HEK293T (cell line): Measurements from ENCODE around the gene NUFIP2.

Source experiments
- CTCF ChIA-PET: fragments of 350-600 bp; formaldehyde crosslinking; extraction: SDS; loops from one replicate; lab custom pipeline; 2021; ENCODE audit warnings: antibody characterized with exemption, inconsistent platforms; lab: Yijun Ruan, JAX
- POLR2A ChIA-PET: fragments of 350-600 bp; formaldehyde crosslinking; extraction: SDS; loops from one replicate; lab custom pipeline; 2020; ENCODE audit warnings: antibody characterized with exemption, inconsistent platforms; lab: Yijun Ruan, JAX
- DNase-seq: peaks from one replicate; pipeline ENCODE4 v3.0.0; 2012; ENCODE audit warnings: mixed read lengths; ENCODE audit errors: extremely low spot score
- ARNT ChIP-seq: fragments of 450-650 bp; IDR thresholded peaks from 2 replicates; pipeline ENCODE4 v1.6.1; 2017; ENCODE audit warnings: mild to moderate bottlenecking
- BHLHE40 ChIP-seq: fragments of 450-650 bp; IDR thresholded peaks from 2 replicates; pipeline ENCODE4 v1.6.1; 2016; ENCODE audit warnings: mild to moderate bottlenecking, moderate library complexity, borderline replicate concordance
- CTBP1 ChIP-seq: fragments of 450-650 bp; IDR thresholded peaks from 2 replicates; pipeline ENCODE4 v1.6.1; 2016; ENCODE audit warnings: borderline replicate concordance
- ELF4 ChIP-seq: fragments of 450-650 bp; IDR thresholded peaks from 2 replicates; pipeline ENCODE4 v1.6.1; 2017; ENCODE audit warnings: antibody characterized with exemption
- FOXA1 ChIP-seq: fragments of 450-650 bp; IDR thresholded peaks from 2 replicates; pipeline ENCODE4 v1.6.1; 2016; ENCODE audit warnings: mild to moderate bottlenecking
- FOXK2 ChIP-seq: fragments of 450-650 bp; IDR thresholded peaks from 2 replicates; pipeline ENCODE4 v1.6.1; 2016; ENCODE audit warnings: mild to moderate bottlenecking
- FOXM1 ChIP-seq: fragments of 450-650 bp; IDR thresholded peaks from 2 replicates; pipeline ENCODE4 v1.6.1; 2017; ENCODE audit warnings: mild to moderate bottlenecking, borderline replicate concordance
- HDGF ChIP-seq: fragments of 450-650 bp; IDR thresholded peaks from 2 replicates; pipeline ENCODE4 v1.6.1; 2017; ENCODE audit warnings: antibody characterized with exemption, borderline replicate concordance
- L3MBTL2 ChIP-seq: fragments of 450-650 bp; conservative IDR thresholded peaks from 2 replicates; pipeline ENCODE4 v1.6.1; 2016; ENCODE audit warnings: mild to moderate bottlenecking
- LEF1 ChIP-seq: fragments of 450-650 bp; IDR thresholded peaks from 2 replicates; pipeline ENCODE4 v1.6.1; 2017; ENCODE audit warnings: mild to moderate bottlenecking, borderline replicate concordance
- NFRKB ChIP-seq: fragments of 450-650 bp; IDR thresholded peaks from 2 replicates; pipeline ENCODE4 v1.6.1; 2016; ENCODE audit warnings: mild to moderate bottlenecking, moderate library complexity
- PKNOX1 ChIP-seq: fragments of 450-650 bp; IDR thresholded peaks from 2 replicates; pipeline ENCODE4 v1.6.1; 2016
- SP1 ChIP-seq: fragments of 450-650 bp; IDR thresholded peaks from 2 replicates; pipeline ENCODE4 v1.6.1; 2017
- SUZ12 ChIP-seq: fragments of 450-650 bp; IDR thresholded peaks from 2 replicates; pipeline ENCODE4 v1.6.1; 2016; ENCODE audit warnings: mild to moderate bottlenecking
- TARDBP ChIP-seq: fragments of 450-650 bp; IDR thresholded peaks from 2 replicates; pipeline ENCODE4 v1.6.1; 2016
- ZNF384 ChIP-seq: fragments of 450-650 bp; IDR thresholded peaks from 2 replicates; pipeline ENCODE4 v1.6.1; 2016

Gene NUFIP2

GRCh38 chr17:29289852-29290251 lies 4.1 kb downstream of the NUFIP2 start:
- DNase-seq = no peak
- no peak for TF ChIP-seq TARDBP
- no peak for TF ChIP-seq FOXM1
- no peak for TF ChIP-seq ARNT
- no peak for TF ChIP-seq SP1
- TF ChIP-seq LEF1 = no peak
- TF ChIP-seq ZNF384 = no peak
- TF ChIP-seq CTBP1 = no peak
- no peak for TF ChIP-seq SUZ12
- no peak for TF ChIP-seq FOXA1
- no peak for TF ChIP-seq NFRKB
- TF ChIP-seq BHLHE40 = no peak
- TF ChIP-seq L3MBTL2 = no peak
- TF ChIP-seq ELF4 = no peak
- TF ChIP-seq PKNOX1 = no peak
- TF ChIP-seq FOXK2 = no peak
- no peak for TF ChIP-seq HDGF
- CTCF ChIA-PET = no interaction called here
- POLR2A ChIA-PET = no interaction called here

- no peak for DNase-seq
- POLR2A ChIA-PET = interaction anchor here (0.8 to 2.2 kb wide), 2 partner anchors 8 to 10 kb away, joined by 3 to 6 read pairs; partner anchors contain the start of gene NUFIP2
- CTCF ChIA-PET = interaction anchor here (1.4 kb wide), 1 partner anchor 10 kb away, joined by 4 read pairs; no protein-coding TSS in a partner anchor
- TF ChIP-seq L3MBTL2 (no peak), TARDBP (no peak), ARNT (no peak), NFRKB (no peak), FOXM1 (no peak), PKNOX1 (no peak), LEF1 (no peak), SUZ12 (no peak), HDGF (no peak)
Observed at GRCh38 chr17:29283961-29284360, 10.0 kb downstream of the NUFIP2 start.

- CTCF ChIA-PET = interaction anchor here (0.6 to 1.4 kb wide), 3 partner anchors 10 to 72 kb away, joined by 3 to 4 read pairs (median 3); no protein-coding TSS in a partner anchor
- POLR2A ChIA-PET = interaction anchor here (0.8 to 2.2 kb wide), 2 partner anchors 9 to 11 kb away, joined by 3 to 6 read pairs; partner anchors contain the start of gene NUFIP2
- DNase-seq = no peak
- TF ChIP-seq TARDBP = no peak
- no peak for TF ChIP-seq FOXM1
- TF ChIP-seq FOXK2 = no peak
- TF ChIP-seq BHLHE40 = no peak
- no peak for TF ChIP-seq HDGF
- TF ChIP-seq FOXA1 = no peak
- TF ChIP-seq ARNT = no peak
- TF ChIP-seq SP1 = no peak
- TF ChIP-seq CTBP1 = no peak
- TF ChIP-seq ELF4 = no peak
- TF ChIP-seq SUZ12 = no peak
- TF ChIP-seq NFRKB = no peak
Observed at GRCh38 chr17:29283496-29283895, 10.5 kb downstream of the NUFIP2 start.

- CTCF ChIA-PET = interaction anchor here (0.7 kb wide), 2 partner anchors 11 to 163 kb away, joined by 3 to 4 read pairs; no protein-coding TSS in a partner anchor
Observed at GRCh38 chr17:29279397-29280070, 14.4 kb downstream of the NUFIP2 start.

GRCh38 chr17:29278692-29279091 lies 15.3 kb downstream of the NUFIP2 start:
- CTCF ChIA-PET = interaction anchor here (0.7 kb wide), 1 partner anchor 12 kb away, joined by 3 read pairs; no protein-coding TSS in a partner anchor

More at GRCh38 chr17:29279397-29280070, 14.4 kb downstream of the NUFIP2 start:
- no peak for TF ChIP-seq FOXM1
- no peak for TF ChIP-seq TARDBP
- TF ChIP-seq ARNT = no peak
- no peak for TF ChIP-seq L3MBTL2
- TF ChIP-seq SP1 = no peak
- TF ChIP-seq LEF1 = no peak
- no peak for TF ChIP-seq NFRKB
- TF ChIP-seq CTBP1 = no peak
- TF ChIP-seq ELF4 = no peak
- TF ChIP-seq ZNF384 = no peak
- TF ChIP-seq FOXA1 = no peak
- TF ChIP-seq HDGF = no peak
- no peak for TF ChIP-seq BHLHE40
- DNase-seq = no peak
- POLR2A ChIA-PET = interaction anchor here (1.7 kb wide), 1 partner anchor 15 kb away, joined by 6 read pairs; the partner anchor contains the start of gene NUFIP2

More at GRCh38 chr17:29278692-29279091, 15.3 kb downstream of the NUFIP2 start:
- DNase-seq = no peak
- TF ChIP-seq NFRKB = no peak
- TF ChIP-seq ARNT = no peak
- no peak for TF ChIP-seq ZNF384
- no peak for TF ChIP-seq FOXA1
- TF ChIP-seq ELF4 = no peak
- TF ChIP-seq LEF1 = no peak
- no peak for TF ChIP-seq HDGF
- TF ChIP-seq TARDBP = no peak
- no peak for TF ChIP-seq L3MBTL2
- no peak for TF ChIP-seq FOXK2
- TF ChIP-seq SUZ12 = no peak
- no peak for TF ChIP-seq FOXM1
- no peak for TF ChIP-seq SP1
- TF ChIP-seq BHLHE40 = no peak
- no peak for TF ChIP-seq CTBP1
- TF ChIP-seq PKNOX1 = no peak
- POLR2A ChIA-PET = interaction anchor here (1.7 kb wide), 1 partner anchor 15 kb away, joined by 6 read pairs; the partner anchor contains the start of gene NUFIP2
